HEK293 (cell line): ENCODE measurements around the gene EPN2.

Experiments used
- CTCF ChIA-PET: fragments of 350-600 bp; formaldehyde crosslinking; extraction: SDS; loops from one replicate; lab custom pipeline; 2021; ENCODE audit warnings: antibody characterized with exemption; lab: Yijun Ruan, JAX
- POLR2A ChIA-PET: fragments of 300-600 bp; formaldehyde crosslinking; extraction: SDS; loops from one replicate; lab custom pipeline; 2020; ENCODE audit warnings: antibody characterized with exemption, inconsistent platforms; lab: Yijun Ruan, JAX
- H3K27ac ChIP-seq: fragments of 200-500 bp; sonication (Bioruptor generic); 2 replicates; pipeline ENCODE4 v1.5.1; 2014; ENCODE audit warnings: low read depth, low read length, control low read depth, inconsistent platforms; ENCODE audit errors: extremely low read depth
- H3K36me3 ChIP-seq, 2 experiments: fragments of 200-500 bp in 1 of 2; sonication (Bioruptor generic) in 1 of 2; 1 replicate in 1 of 2; 2 replicates in 1 of 2; pipeline ENCODE4 v1.5.1; 2014 to 2017; ENCODE audit warnings: inconsistent platforms in 2 of 2, low read length in 2 of 2; ENCODE audit not compliant: control insufficient read depth in 2 of 2, insufficient read depth in 1 of 2
- H3K4me1 ChIP-seq: fragments of 200-500 bp; sonication (Bioruptor generic); 2 replicates; pipeline ENCODE4 v1.5.1; 2014; ENCODE audit warnings: mild to moderate bottlenecking, low read length, inconsistent platforms; ENCODE audit not compliant: control insufficient read depth, insufficient read depth
- H3K4me3 ChIP-seq: 2 replicates; pipeline ENCODE4 v1.5.1; 2011; ENCODE audit warnings: low read depth, mild to moderate bottlenecking, control low read depth, low read length, moderate library complexity
- H3K9me3 ChIP-seq: fragments of 200-500 bp; sonication (Bioruptor generic); 2 replicates; pipeline ENCODE4 v1.5.1; 2014; ENCODE audit warnings: low read depth, low read length, inconsistent platforms; ENCODE audit not compliant: control insufficient read depth, insufficient read depth
- AEBP2 ChIP-seq: fragments of 450-650 bp; formaldehyde crosslinking; IDR thresholded peaks from 2 replicates; pipeline ENCODE4 v1.5.1; 2016; ENCODE audit warnings: missing biosample characterization, missing genetic modification characterization, borderline replicate concordance
- BCL11B ChIP-seq: fragments of 450-650 bp; formaldehyde crosslinking; IDR thresholded peaks from 2 replicates; pipeline ENCODE4 v1.5.1; 2016; ENCODE audit warnings: low read depth, missing biosample characterization, missing genetic modification characterization
- GLIS1 ChIP-seq: fragments of 450-650 bp; formaldehyde crosslinking; IDR thresholded peaks from 2 replicates; pipeline ENCODE4 v1.5.1; 2016; ENCODE audit warnings: missing biosample characterization, missing genetic modification characterization
- GLIS2 ChIP-seq: fragments of 450-650 bp; formaldehyde crosslinking; IDR thresholded peaks from 2 replicates; pipeline ENCODE4 v1.5.1; 2016; ENCODE audit warnings: missing biosample characterization, missing genetic modification characterization
- KLF16 ChIP-seq: fragments of 450-650 bp; formaldehyde crosslinking; IDR thresholded peaks from 2 replicates; pipeline ENCODE4 v1.5.1; 2017; ENCODE audit warnings: missing biosample characterization, missing genetic modification characterization
- KLF17 ChIP-seq: fragments of 450-650 bp; formaldehyde crosslinking; IDR thresholded peaks from 2 replicates; pipeline ENCODE4 v1.5.1; 2016; ENCODE audit warnings: missing biosample characterization, missing genetic modification characterization
- SP7 ChIP-seq: fragments of 450-650 bp; formaldehyde crosslinking; IDR thresholded peaks from 2 replicates; pipeline ENCODE4 v1.5.1; 2016; ENCODE audit warnings: missing biosample characterization, missing genetic modification characterization
- ZBTB6 ChIP-seq: fragments of 450-650 bp; formaldehyde crosslinking; IDR thresholded peaks from 2 replicates; pipeline ENCODE4 v1.5.1; 2017; ENCODE audit warnings: missing biosample characterization, missing genetic modification characterization
- ZEB2 ChIP-seq: fragments of 450-650 bp; formaldehyde crosslinking; IDR thresholded peaks from 2 replicates; pipeline ENCODE4 v1.5.1; 2016; ENCODE audit warnings: missing biosample characterization, missing genetic modification characterization
- ZFP37 ChIP-seq: fragments of 450-650 bp; formaldehyde crosslinking; IDR thresholded peaks from 2 replicates; pipeline ENCODE4 v1.5.1; 2016; ENCODE audit warnings: missing biosample characterization, missing genetic modification characterization
- ZIC2 ChIP-seq: fragments of 450-650 bp; formaldehyde crosslinking; IDR thresholded peaks from 2 replicates; pipeline ENCODE4 v1.5.1; 2016; ENCODE audit warnings: missing biosample characterization, missing genetic modification characterization
- ZNF16 ChIP-seq: fragments of 450-650 bp; formaldehyde crosslinking; IDR thresholded peaks from 2 replicates; pipeline ENCODE4 v1.5.1; 2016; ENCODE audit warnings: low read depth, missing biosample characterization, missing genetic modification characterization
- ZNF23 ChIP-seq: fragments of 450-650 bp; formaldehyde crosslinking; IDR thresholded peaks from 2 replicates; pipeline ENCODE4 v1.5.1; 2016; ENCODE audit warnings: missing biosample characterization, missing genetic modification characterization, borderline replicate concordance
- ZNF280C ChIP-seq: fragments of 450-650 bp; formaldehyde crosslinking; IDR thresholded peaks from 2 replicates; pipeline ENCODE4 v1.5.1; 2016; ENCODE audit warnings: missing biosample characterization, missing genetic modification characterization
- ZNF324 ChIP-seq: fragments of 450-650 bp; formaldehyde crosslinking; IDR thresholded peaks from 2 replicates; pipeline ENCODE4 v1.5.1; 2016; ENCODE audit warnings: missing biosample characterization, missing genetic modification characterization
- ZNF449 ChIP-seq: fragments of 450-650 bp; formaldehyde crosslinking; IDR thresholded peaks from 2 replicates; pipeline ENCODE4 v1.5.1; 2017; ENCODE audit warnings: missing biosample characterization, mild to moderate bottlenecking, missing genetic modification characterization, moderate library complexity
- ZNF48 ChIP-seq: fragments of 450-650 bp; formaldehyde crosslinking; IDR thresholded peaks from 2 replicates; pipeline ENCODE4 v1.5.1; 2016; ENCODE audit warnings: missing biosample characterization, missing genetic modification characterization
- ZNF558 ChIP-seq: fragments of 450-650 bp; formaldehyde crosslinking; IDR thresholded peaks from 2 replicates; pipeline ENCODE4 v1.5.1; 2016; ENCODE audit warnings: missing biosample characterization, missing genetic modification characterization
- ZNF600 ChIP-seq: fragments of 450-650 bp; formaldehyde crosslinking; IDR thresholded peaks from 2 replicates; pipeline ENCODE4 v1.5.1; 2016; ENCODE audit warnings: missing biosample characterization, missing genetic modification characterization
- ZNF664 ChIP-seq: fragments of 450-650 bp; formaldehyde crosslinking; IDR thresholded peaks from 2 replicates; pipeline ENCODE4 v1.5.1; 2016; ENCODE audit warnings: missing biosample characterization, missing genetic modification characterization
- ZNF747 ChIP-seq: fragments of 450-650 bp; formaldehyde crosslinking; IDR thresholded peaks from 2 replicates; pipeline ENCODE4 v1.5.1; 2016; ENCODE audit warnings: missing biosample characterization, missing genetic modification characterization
- ZNF776 ChIP-seq: fragments of 450-650 bp; formaldehyde crosslinking; IDR thresholded peaks from 2 replicates; pipeline ENCODE4 v1.5.0; 2017; ENCODE audit warnings: missing biosample characterization, missing genetic modification characterization, borderline replicate concordance
- ZNF785 ChIP-seq: fragments of 450-650 bp; formaldehyde crosslinking; IDR thresholded peaks from 2 replicates; pipeline ENCODE4 v1.5.1; 2016; ENCODE audit warnings: missing biosample characterization, missing genetic modification characterization
- ZNF792 ChIP-seq: fragments of 450-650 bp; formaldehyde crosslinking; IDR thresholded peaks from 2 replicates; pipeline ENCODE4 v1.5.1; 2016; ENCODE audit warnings: missing biosample characterization, missing genetic modification characterization
- ZSCAN16 ChIP-seq: fragments of 450-650 bp; formaldehyde crosslinking; IDR thresholded peaks from 2 replicates; pipeline ENCODE4 v1.5.1; 2016; ENCODE audit warnings: missing biosample characterization, missing genetic modification characterization
- ZSCAN30 ChIP-seq: fragments of 450-650 bp; IDR thresholded peaks from 2 replicates; pipeline ENCODE4 v1.5.1; 2018; ENCODE audit warnings: missing biosample characterization, mild to moderate bottlenecking, missing genetic modification characterization, moderate library complexity
- ZXDB ChIP-seq: fragments of 450-650 bp; formaldehyde crosslinking; IDR thresholded peaks from 2 replicates; pipeline ENCODE4 v1.5.1; 2016; ENCODE audit warnings: missing biosample characterization, missing genetic modification characterization

EPN2 gene

GRCh38 chr17:19377602-19378415, 140.6 kb downstream of the EPN2 start (continued):
- no peak for TF ChIP-seq ZNF280C (tag by site-specific recombination)
- TF ChIP-seq ZNF324 (tag by site-specific recombination), result peak; percentile 35; the same call in 1 of the 2 replicates
- TF ChIP-seq SP7 (tag by site-specific recombination), result peak; percentile 72
- TF ChIP-seq ZNF776, result no peak
- TF ChIP-seq ZNF558 (tag by site-specific recombination), result no peak
- no peak for TF ChIP-seq ZNF747 (tag by site-specific recombination)
- peak; percentile 73 for TF ChIP-seq ZXDB (tag by site-specific recombination)
- peak; percentile 75; the same call in 1 of the 2 replicates for TF ChIP-seq GLIS1 (tag by site-specific recombination)
- peak; percentile 67 for TF ChIP-seq ZSCAN30
- TF ChIP-seq ZNF449 (tag by site-specific recombination), result peak; percentile 92
- peak; percentile 54; the same call in 1 of the 2 replicates for TF ChIP-seq KLF16 (tag by site-specific recombination)
- peak; percentile 81 for TF ChIP-seq ZEB2 (tag by site-specific recombination)
- TF ChIP-seq ZFP37 (tag by site-specific recombination), result peak; percentile 55; the same call in 1 of the 2 replicates
- no peak for TF ChIP-seq ZNF16 (tag by site-specific recombination)
- TF ChIP-seq ZBTB6 (tag by site-specific recombination), result peak; percentile 35; the same call in 1 of the 2 replicates
- TF ChIP-seq ZNF600, result peak; percentile 71; the same call in 1 of the 2 replicates
- peak; percentile 100 for TF ChIP-seq GLIS2 (tag by site-specific recombination)
- no peak for TF ChIP-seq ZNF23 (tag by site-specific recombination)
- TF ChIP-seq ZNF792 (tag by site-specific recombination), result no peak

GRCh38 chr17:19378416-19379360, 141.5 kb downstream of the EPN2 start, which contains the start of gene MAPK7:
TSS of gene MAPK7 (plus strand) at chr17:19378498. CDS start at chr17:19378901, 403 bp downstream.
- Histone ChIP-seq H3K4me3 (peak within 1 kb of the TSS; percentile 80), H3K9me3 (no peaks in the 10 kb centered on the region), H3K4me1 (peaks cover 8% of the 10 kb centered on the region), H3K36me3 (peaks cover 18 to 46% of the 10 kb centered on the region in 2 experiments; a peak in 2 of 3 replicates), H3K27ac (peak within 1 kb of the TSS; percentile 72)
- ChIA-PET CTCF (interaction anchor here (0.6 to 3.9 kb wide), 5 partner anchors 13 to 427 kb away, joined by 4 to 33 read pairs (median 7); partner anchors contain the start of gene B9D1), POLR2A (interaction anchor here (0.6 to 2.5 kb wide), 29 partner anchors 9 to 777 kb away, joined by 3 to 57 read pairs (median 4); partner anchors contain the start of genes ALDH3A2, B9D1, MFAP4 and RNF112)
- TF ChIP-seq AEBP2 (tag by site-specific recombination), result no peak
- TF ChIP-seq GLIS1 (tag by site-specific recombination), result peak; percentile 44
- no peak for TF ChIP-seq ZSCAN16 (tag by site-specific recombination)
- no peak for TF ChIP-seq ZNF48 (tag by site-specific recombination)
- no peak for TF ChIP-seq ZXDB (tag by site-specific recombination)
- peak; percentile 67 for TF ChIP-seq BCL11B (tag by site-specific recombination)
- no peak for TF ChIP-seq ZNF664 (tag by site-specific recombination)
- no peak for TF ChIP-seq ZNF785 (tag by site-specific recombination)
- TF ChIP-seq KLF17, result 0 out of 2 replicates have a peak, but pooled peaks have one; percentile 17
- peak; percentile 39 for TF ChIP-seq ZIC2 (tag by site-specific recombination)
